Left ventricle myocardium inferior (tissue), 1 donor: ENCODE results near the gene CSF1R. TPM values are rescaled to one million over a fixed set of nuclear protein-coding genes. Genes with fewer than 3 reads are reported as not detected.

ENCODE experiments used
- DNase-seq: peaks from one replicate; pipeline ENCODE4 v3.0.0-alpha.2; 2020
- H3K27ac ChIP-seq: fragments of 200-600 bp; replicated peaks from 2 replicates; pipeline ENCODE4 v1.8.0; 2021
- H3K27me3 ChIP-seq: fragments of 200-600 bp; 2 replicates; pipeline ENCODE4 v1.8.0; 2021; ENCODE audit warnings: low read depth
- H3K36me3 ChIP-seq: fragments of 200-600 bp; 2 replicates; pipeline ENCODE4 v1.8.0; 2021
- H3K4me1 ChIP-seq: fragments of 200-600 bp; 2 replicates; pipeline ENCODE4 v1.8.0; 2021
- H3K4me3 ChIP-seq: fragments of 200-600 bp; 2 replicates; pipeline ENCODE4 v1.8.0; 2021; ENCODE audit warnings: mild to moderate bottlenecking, moderate library complexity
- H3K9me3 ChIP-seq: fragments of 200-600 bp; replicated peaks from 2 replicates; pipeline ENCODE4 v1.8.0; 2021
- CTCF ChIP-seq: fragments of 200-600 bp; IDR thresholded peaks from 2 replicates; pipeline ENCODE4 v1.8.0; 2021; ENCODE audit warnings: antibody characterized with exemption, mild to moderate bottlenecking, borderline replicate concordance
- intact Hi-C: fragments of 100-400 bp; cut with micrococcal nuclease; formaldehyde crosslinking; loops from one replicate; pipeline ENCODE4 v1.11.0; 2022
- total RNA-seq: library from RNA; stranded (reverse); fragmentation: NEBNext Ultra II Directional; extraction: Animal tissue kit (Norgen Biotek cat#: 25700); gene quantifications from one replicate; pipeline ENCODE4 v1.2.1, GENCODE V29; 2021
- donor health status: DM: no; HTN: yes; CAD: no; lungs with severe emphysema.

The CSF1R gene
- total RNA-seq, 1 donor from 2014 or later, result 15.5 TPM

GRCh38 chr5:150014456-150014855 is 71.9 kb downstream of the CSF1R start:
- Histone ChIP-seq H3K4me3 (no peak overlapping the region), H3K27me3 (no peaks in the 10 kb centered on the region)

GRCh38 chr5:150013931-150014330 is 72.4 kb downstream of the CSF1R start:
- DNase-seq, result no peak
- Histone ChIP-seq H3K9me3 (peaks cover 17% of the 10 kb centered on the region), H3K27ac (no peak overlapping the region), H3K4me3 (no peak overlapping the region), H3K36me3 (peaks cover 94% of the 10 kb centered on the region), H3K4me1 (peaks cover 15% of the 10 kb centered on the region), H3K27me3 (no peaks in the 10 kb centered on the region)
- intact Hi-C loops, result no loop called here
- TF ChIP-seq CTCF, result no peak

More at GRCh38 chr5:150014456-150014855, 71.9 kb downstream of the CSF1R start:
- peaks cover 12% of the 10 kb centered on the region for H3K4me1 ChIP-seq
- DNase-seq, result no peak
- intact Hi-C loops, result no loop called here
- H3K9me3 ChIP-seq, result peaks cover 17% of the 10 kb centered on the region
- TF ChIP-seq CTCF, result no peak
- no peak overlapping the region for H3K27ac ChIP-seq
- peaks cover 96% of the 10 kb centered on the region for H3K36me3 ChIP-seq

GRCh38 chr5:150009671-150010387 is 76.5 kb downstream of the CSF1R start:
- H3K36me3 ChIP-seq, result peaks cover 96% of the 10 kb centered on the region

GRCh38 chr5:150007050-150007449 is 79.3 kb downstream of the CSF1R start:
- intact Hi-C loops, result no loop called here
- peaks cover 32% of the 10 kb centered on the region for H3K4me1 ChIP-seq
- no peak for TF ChIP-seq CTCF
- DNase-seq, result no peak
- no peak overlapping the region for H3K27ac ChIP-seq
- H3K4me3 ChIP-seq, result no peak overlapping the region
- no peaks in the 10 kb centered on the region for H3K27me3 ChIP-seq
- H3K9me3 ChIP-seq, result no peaks in the 10 kb centered on the region
- peaks cover 72% of the 10 kb centered on the region for H3K36me3 ChIP-seq

More at GRCh38 chr5:150009671-150010387, 76.5 kb downstream of the CSF1R start:
- DNase-seq, result no peak
- Histone ChIP-seq H3K4me1 (peaks cover 15% of the 10 kb centered on the region), H3K27ac (peak overlapping the region; percentile 52), H3K27me3 (no peaks in the 10 kb centered on the region), H3K4me3 (no peak overlapping the region), H3K9me3 (no peaks in the 10 kb centered on the region)
- intact Hi-C loops, result no loop called here
- no peak for TF ChIP-seq CTCF

- no peak overlapping the region for H3K27ac ChIP-seq
- H3K27me3 ChIP-seq, result no peaks in the 10 kb centered on the region
- H3K4me1 ChIP-seq, result peaks cover 39% of the 10 kb centered on the region
- H3K36me3 ChIP-seq, result peaks cover 65% of the 10 kb centered on the region
- no peak for TF ChIP-seq CTCF
- no peaks in the 10 kb centered on the region for H3K9me3 ChIP-seq
- H3K4me3 ChIP-seq, result no peak overlapping the region
- DNase-seq, result no peak
- intact Hi-C loops, result no loop called here
Measured at GRCh38 chr5:150006318-150006717, 80.0 kb downstream of the CSF1R start.

Other genes with a start within 250 kb of the CSF1R start
- gene PDE6A, start 141.8 kb downstream of the CSF1R start, total RNA-seq, result 0.22 TPM
- 4.1 TPM for gene SLC26A2, start 125.8 kb downstream of the CSF1R start, total RNA-seq
- 2.8 TPM for gene TIGD6, start 85.9 kb downstream of the CSF1R start, total RNA-seq
- 14.7 TPM for gene HMGXB3, start 85.8 kb downstream of the CSF1R start, total RNA-seq
- gene PDGFRB, start 69.3 kb upstream of the CSF1R start, total RNA-seq, result 39.7 TPM
- gene CDX1, start 80.2 kb upstream of the CSF1R start, total RNA-seq, result not detected
- gene SLC6A7, start 103.5 kb upstream of the CSF1R start, total RNA-seq, result not detected
- 19.4 TPM for gene CAMK2A, start 203.2 kb upstream of the CSF1R start, total RNA-seq
- 0.16 TPM for gene ARSI, start 216.4 kb upstream of the CSF1R start, total RNA-seq